ENCODE data around the gene CD200R1L.

Gene CD200R1L

GRCh38 chr3:112779558-112780480 is 66.8 kb downstream of the CD200R1L start:
- no peak for TF ChIP-seq CTCF (IDR thresholded peaks at IDR 0.05; ENCODE audit: insufficient read depth, missing control alignments)
- FAIRE-seq (no peak), DNase-seq (ENCODE audit: insufficient read length, low spot score) (no peak)

- TF ChIP-seq CTCF (IDR thresholded peaks at IDR 0.05; ENCODE audit: insufficient read depth, missing control alignments), result no peak
- DNase-seq (ENCODE audit: insufficient read length, low spot score), result no peak
- FAIRE-seq, result no peak
Measured at GRCh38 chr3:112779011-112779410, 67.7 kb downstream of the CD200R1L start.

- no peak for DNase-seq (ENCODE audit: insufficient read length, low spot score)
- TF ChIP-seq CTCF (IDR thresholded peaks at IDR 0.05; ENCODE audit: insufficient read depth, missing control alignments), result no peak
- FAIRE-seq, result no peak
Measured at GRCh38 chr3:112778353-112778948, 68.2 kb downstream of the CD200R1L start.

GRCh38 chr3:112777811-112778210 is 68.9 kb downstream of the CD200R1L start:
- FAIRE-seq, result no peak
- DNase-seq (ENCODE audit: insufficient read length, low spot score), result no peak
- TF ChIP-seq CTCF (IDR thresholded peaks at IDR 0.05; ENCODE audit: insufficient read depth, missing control alignments), result no peak

GRCh38 chr3:112776836-112777235 is 69.8 kb downstream of the CD200R1L start:
- FAIRE-seq (no peak), DNase-seq (ENCODE audit: insufficient read length, low spot score) (no peak)
- no peak for TF ChIP-seq CTCF (IDR thresholded peaks at IDR 0.05; ENCODE audit: insufficient read depth, missing control alignments)

- FAIRE-seq, result no peak
- no peak for TF ChIP-seq CTCF (IDR thresholded peaks at IDR 0.05; ENCODE audit: insufficient read depth, missing control alignments)
- DNase-seq (ENCODE audit: insufficient read length, low spot score), result no peak
Measured at GRCh38 chr3:112776000-112776399, 70.7 kb downstream of the CD200R1L start.

Measured in D721Med (cell line).